ENCODE measurements around the gene PCDHA8.
"Not testable (repeated sequence)": the region's sequence is repeated elsewhere in the genome, so short reads cannot be mapped to it uniquely, and the experiment has no call there.

- TF ChIP-seq CTCF, POLR2A (IDR thresholded peaks at IDR 0.05): not testable (repeated sequence)
Measured at GRCh38 chr5:140876541-140877261, 35.7 kb downstream of the PCDHA8 start.

All from body of pancreas (tissue), 4 donors.